CD4-positive, alpha-beta T cell treated with Interleukin-15 for 4 hours (primary cell): ENCODE results near the gene ATXN1L.
"Not testable (repeated sequence)": the region's sequence is repeated elsewhere in the genome, so short reads cannot be mapped to it uniquely, and the experiment has no call there.

Experiments
- DNase-seq: peaks from one replicate; pipeline ENCODE4 v3.0.0-alpha.2; 2020; ENCODE audit warnings: low spot score

Gene ATXN1L

DNA sequence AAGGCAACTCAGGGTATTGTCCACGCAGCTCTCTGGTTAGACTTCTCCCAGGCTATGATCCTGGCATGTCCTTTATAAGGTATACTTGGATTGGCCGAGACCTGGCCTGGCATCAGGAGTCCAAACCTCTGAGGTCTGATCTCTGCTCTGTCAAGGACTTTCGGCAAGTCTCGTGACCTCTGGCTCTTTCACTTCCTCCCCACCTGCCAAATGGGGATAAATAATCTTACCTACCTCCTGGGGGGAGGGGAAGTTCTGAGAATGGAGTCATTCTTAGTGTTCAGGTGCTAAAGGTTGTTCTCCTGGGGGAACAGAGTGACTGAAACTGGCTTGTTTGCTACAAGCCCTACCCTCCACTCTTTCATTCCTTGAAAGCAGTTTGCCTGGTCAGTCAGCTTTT lies 7.6 kb downstream of the ATXN1L start:
- no peak for DNase-seq

DNA sequence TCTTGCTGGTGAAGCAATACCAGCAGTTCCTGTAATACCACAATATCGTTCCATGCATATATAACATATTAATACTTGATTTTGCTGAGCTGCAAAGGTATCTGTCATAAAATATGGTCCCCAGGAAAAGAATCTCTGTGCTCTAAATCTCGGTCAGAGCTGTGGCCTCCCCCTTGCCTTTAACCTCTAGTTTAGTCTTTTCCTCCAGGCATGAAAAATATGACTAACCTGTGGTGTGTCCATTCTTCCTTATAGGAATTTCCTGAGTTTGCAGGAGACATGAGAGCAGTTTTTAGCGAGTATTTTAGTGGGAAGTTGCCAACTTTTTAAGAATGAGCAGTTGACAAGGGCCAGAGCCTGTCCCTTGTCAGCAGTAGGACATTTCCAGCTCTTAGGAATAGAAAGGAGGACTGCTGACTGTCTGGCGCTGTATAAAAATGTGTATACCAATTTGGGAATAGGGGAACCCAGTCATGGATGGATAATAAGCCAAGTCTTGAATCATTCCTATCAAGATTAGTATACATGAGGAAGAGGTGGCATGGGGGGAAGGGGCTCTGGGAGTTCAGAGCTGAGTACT lies 8.7 kb downstream of the ATXN1L start:
- DNase-seq = no peak

DNA sequence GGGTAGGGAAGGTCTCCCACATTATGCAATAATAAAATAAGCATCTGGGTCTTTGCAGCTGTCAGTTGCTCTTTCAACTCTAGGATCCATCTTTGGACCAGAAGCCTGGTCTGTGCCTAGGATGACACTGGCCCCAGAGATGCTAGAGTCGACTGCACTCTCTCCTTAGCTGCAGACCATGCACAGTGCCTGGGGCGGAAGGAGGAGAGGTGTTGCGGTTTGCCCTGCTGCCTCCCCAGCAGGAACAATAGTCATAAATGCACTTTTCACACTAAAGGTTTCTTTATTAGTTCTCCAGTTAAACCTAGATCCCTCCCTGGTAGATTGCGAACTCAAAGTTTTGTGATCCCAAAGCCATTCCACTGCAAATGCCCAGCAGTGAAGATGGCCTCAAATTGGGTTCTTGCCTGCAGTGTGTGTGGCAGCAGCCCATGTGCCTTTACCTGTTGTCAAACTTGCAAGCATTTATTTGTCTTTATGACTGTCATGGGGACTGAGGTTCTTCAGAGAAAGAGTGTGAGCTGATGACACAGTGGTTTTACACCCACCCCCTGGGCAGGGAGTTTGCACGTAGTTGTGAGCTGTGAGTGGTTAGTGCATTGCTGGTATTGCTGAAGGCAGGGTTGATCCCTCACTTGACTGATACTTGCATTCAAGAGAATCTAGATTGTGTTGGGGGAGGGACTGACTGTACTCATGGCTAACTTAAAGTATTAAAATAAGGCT lies 10.3 kb downstream of the ATXN1L start:
- peak; percentile 60 for DNase-seq

DNA sequence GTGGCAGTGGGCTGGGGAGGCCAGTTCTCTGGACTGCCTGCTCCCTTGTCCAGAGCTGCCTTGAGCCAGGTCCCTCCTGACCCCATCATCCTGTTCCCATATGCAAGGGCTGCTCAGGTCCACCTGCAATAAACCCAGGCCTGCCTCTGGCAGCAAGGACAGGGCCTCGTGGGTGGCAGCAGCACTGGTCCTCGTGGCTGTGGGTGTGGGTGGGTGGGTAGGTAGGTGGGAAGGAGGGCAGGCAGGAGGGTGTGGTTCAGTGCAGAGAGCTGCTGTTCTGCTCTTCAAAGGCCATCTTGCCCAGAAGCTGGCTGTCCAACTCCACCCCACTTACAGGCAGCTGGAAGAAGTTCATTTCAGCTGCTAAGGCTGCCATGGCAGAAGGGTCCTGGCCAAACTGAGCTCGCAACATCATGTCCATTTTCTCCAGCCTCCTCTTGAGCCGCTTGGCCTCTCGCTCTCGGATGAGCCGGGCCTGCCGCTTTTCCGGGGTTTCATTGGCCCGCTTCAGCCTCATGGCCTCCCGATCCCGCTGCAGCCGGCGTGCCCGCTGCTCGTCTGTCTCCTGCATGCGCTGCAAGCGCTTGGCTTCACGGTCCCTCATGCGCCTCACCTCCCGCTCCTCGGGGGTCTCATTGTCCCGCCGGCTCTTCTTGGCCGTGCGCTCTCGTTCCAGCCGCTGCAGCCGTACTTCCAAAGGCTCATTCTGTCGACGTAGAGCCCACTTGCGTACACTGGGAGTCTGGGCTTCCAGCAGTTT lies 14.2 kb downstream of the ATXN1L start:
- no peak for DNase-seq

DNA sequence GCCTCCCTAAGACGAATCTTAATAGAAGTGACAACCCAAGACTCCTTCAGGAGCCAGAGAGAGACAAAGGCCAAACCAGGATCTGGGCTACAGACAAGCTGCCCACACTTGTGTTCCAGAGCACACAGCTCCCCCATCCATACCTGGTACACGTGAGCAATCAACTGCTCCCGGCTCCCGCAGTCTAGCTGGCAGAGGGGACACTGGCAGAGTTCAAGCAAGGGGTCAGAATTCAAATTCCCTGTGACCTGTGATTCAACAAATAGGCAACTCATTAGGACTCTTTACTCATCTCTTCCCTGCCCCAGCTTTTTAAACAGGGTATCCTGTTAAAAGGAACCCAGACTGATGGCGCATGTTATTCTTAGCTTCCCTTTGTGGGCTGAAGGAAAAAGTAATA lies 18.2 kb downstream of the ATXN1L start:
- no peak for DNase-seq

DNA sequence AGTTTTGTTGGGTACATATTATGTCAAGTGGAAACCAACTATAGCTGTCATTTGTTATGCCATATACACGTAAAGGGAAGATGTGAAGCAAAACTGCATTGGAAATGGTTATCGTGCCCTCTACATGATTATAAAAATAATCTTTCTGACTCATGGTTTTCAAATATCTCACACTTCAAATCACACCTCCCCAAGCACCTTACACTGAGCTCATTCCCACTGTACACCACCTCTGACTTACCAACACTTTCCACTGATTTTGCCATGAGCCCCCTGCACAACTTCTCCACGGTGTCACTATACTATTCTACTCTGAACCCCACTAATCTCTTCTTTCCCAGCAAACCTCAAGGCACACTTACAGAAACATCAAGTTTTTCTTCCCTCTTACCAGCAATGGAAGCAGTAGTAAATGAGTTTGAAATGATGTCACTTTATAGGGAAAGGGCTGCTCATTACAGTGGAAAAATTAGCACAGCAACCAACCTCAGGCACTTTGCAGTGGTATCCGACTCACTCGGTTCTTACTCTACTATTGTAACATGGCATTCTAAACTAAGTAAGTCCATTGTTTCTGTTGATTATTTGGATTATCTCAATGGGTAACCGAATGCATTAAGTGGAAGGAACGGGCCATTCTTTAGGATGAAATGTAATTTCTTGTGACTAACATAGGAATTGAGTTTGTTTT lies 19.5 kb downstream of the ATXN1L start:
- DNase-seq = no peak

DNA sequence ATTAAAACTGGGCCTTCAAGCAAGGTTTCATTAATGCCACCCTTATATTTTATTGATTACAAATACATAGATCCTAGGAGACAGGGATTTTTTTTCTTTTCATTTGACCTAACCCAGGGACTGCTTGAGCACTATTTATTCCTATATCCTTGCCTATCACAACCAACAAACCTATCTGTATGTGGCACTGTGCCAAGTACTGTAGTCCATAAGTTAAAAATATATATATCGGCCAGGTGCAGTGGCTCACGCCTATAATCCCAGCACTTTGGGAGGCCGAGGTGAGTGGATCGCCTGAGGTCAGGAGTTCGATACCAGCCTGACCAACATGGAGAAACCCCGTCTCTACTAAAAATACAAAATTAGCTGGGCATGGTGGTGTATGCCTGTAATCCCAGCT lies 21.4 kb downstream of the ATXN1L start:
- DNase-seq = not testable (repeated sequence)

DNA sequence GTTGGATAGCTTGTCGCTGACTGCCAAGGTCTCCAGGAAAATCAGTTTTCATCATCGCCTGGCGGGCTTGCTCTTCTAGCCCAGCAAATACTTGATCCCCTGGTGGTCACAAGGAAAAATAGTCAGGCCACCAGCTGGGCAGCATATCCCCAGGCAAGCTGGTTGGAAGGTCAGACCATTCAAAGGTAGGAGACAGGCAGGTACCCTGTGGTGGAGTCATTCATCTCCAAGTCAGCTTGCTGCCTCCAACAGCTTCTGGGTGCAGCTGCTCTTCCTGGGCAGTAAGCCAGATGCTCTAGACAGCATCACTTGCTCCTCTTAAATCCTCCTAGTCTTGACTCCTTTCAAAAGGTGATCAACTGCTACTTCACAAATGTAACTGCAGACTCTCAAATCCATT lies 22.2 kb downstream of the ATXN1L start:
- DNase-seq = no peak

DNA sequence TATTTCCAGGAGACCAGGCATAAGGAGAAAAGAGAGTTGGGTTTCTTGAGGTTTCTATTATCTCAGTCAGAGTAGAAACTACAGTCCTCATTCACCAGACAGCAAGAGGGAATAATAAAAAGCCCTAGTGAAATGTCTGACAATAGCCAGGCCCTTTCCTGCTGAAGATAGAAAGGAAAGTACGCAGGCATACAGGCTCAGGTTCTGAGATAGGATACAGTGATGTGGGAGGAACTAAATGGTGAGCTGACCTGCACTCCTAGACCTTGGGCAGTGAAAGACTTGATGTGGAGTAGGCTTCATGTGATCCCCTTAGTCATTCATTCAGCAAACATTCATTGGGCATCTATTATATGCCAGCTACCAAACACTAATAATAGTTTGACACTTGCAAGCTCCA lies 23.3 kb downstream of the ATXN1L start:
- no peak for DNase-seq

DNA sequence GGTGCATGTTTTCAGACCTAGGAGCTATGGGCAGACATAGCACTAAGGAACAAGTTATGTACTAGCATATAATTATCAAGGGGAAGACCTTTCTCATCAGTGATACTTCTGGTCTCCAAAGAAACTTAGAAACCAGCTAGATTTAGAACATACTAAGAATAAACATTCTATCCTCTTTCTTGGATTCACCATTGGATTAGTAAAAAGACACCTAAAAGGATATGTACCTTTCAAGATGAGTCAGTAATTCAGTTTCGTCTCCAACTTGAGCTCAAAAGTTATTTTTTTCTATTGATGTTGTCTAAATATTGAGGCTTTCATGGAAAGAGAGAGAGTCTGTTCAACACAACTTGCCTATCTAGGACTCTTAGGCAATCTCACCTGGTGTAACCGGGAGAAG lies 25.0 kb downstream of the ATXN1L start:
- DNase-seq = no peak

DNA sequence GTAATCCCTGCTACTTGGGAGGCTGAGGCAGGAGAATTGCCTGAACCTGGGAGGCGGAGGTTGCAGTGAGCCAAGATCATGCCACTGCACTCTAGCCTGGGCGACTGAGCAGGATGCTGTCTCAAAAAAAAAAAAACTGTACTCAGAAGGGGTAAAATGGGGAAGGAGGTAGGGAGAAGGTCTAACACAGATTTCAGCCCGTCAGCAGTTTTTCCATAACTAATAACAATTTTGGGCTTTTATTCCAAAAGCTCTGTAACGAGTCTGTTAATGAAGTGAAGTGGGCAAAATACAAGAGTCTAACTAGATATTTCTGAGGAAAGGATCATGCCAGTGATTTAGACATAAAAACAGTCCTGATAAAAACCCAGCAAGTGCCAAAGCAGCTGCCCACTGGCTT lies 27.4 kb downstream of the ATXN1L start:
- DNase-seq = no peak

DNA sequence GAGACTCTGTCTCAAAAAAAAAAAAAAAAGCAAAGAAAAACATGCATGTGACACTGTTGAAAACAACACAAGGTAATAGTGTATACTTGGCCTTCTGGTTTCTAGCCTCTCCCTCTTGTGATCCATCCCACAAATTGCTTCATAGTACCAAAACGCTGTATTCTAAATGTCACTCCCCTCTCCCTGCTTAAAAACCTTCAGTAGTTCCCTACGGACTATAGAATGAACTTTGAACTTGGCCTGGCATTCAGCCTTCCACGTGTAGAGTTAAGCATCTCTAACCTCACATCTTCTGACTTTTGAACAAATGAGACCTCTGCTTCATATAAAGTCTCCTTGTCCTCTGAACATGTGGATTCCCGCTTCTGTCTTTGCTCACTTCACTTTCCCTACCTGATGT lies 33.1 kb downstream of the ATXN1L start:
- no peak for DNase-seq

DNA sequence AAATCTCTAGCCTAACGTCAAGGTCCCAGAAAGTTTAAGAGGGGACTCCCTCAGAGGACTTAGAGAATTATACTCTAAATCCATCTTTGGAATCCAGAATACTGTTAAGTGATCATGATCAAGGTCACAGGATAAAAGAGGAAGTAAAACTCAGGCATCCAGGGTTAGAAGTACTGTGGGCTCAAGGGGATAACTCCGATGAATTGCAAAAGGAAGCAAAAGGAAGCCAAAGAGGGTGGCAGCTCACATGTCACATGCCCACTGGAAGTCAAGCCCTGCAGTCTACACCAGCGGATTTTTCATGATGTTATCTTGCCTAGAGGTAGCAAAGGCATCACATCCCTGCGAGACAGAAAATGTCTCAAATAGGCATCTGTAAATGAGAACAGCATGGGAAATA lies 34.4 kb downstream of the ATXN1L start:
- no peak for DNase-seq

DNA sequence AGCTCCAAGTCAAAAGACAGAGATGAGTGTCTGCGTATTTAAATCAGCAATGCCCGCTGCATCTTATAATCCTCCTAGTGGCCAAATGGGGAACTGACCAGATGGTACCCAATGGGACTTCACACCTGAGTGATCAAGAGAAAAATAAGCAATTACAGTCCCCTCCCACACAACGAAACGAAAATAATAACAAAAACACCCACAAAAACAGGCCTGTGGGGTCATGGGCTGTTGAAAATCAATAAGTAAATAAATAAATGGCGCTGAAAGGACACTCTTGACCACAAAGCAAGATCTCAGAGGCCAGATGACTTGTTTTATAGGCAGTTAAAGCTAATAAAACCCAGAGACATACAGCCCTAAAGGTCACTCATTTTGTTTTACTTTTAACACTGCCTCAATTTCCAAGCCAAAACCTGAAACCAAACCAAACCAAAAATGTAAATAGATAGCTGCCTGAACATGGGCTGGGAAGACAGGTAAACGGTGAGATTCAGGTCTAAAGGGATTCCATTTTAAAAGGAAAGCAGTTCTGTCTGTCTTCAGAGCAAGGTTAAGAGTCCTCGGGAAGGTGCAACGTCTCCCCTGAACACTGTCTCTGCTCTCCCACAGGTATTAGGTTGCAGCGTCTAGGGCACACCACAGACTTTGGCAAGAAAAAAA lies 36.9 kb downstream of the ATXN1L start:
- DNase-seq = peak; percentile 91

DNA sequence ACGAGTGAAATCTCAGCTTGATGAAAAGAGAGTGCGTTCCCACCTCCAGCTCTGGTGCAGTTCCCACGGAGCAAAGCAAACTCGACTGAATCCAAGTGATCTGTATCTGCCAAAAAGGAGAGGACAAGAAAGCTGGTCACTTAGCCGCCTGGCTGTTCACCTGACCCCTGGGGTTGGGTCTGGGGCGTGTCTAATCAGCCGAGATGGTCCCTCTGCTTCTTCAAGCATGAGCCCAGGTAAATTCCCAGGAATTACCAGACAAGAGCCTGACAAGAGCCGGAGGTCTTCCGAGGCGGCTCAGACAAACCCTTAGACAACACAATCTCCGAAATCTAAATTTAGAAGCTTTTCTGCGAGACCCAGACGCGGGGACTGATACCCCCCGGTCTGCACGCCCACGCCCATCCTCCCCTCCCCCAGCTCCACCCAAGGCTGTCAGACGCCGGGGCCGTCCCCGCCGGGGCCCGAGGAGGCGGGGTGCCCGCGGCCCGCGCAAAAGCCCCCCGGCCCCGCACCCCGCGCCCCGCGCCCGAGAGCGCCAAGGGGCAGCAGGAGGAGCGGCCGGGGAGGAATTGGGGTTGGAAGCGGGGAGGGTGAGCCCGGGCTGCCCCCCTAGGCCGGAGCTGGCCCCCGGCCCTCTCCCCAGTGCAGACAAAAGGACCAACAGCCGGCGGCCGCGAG lies 37.5 kb downstream of the ATXN1L start:
- DNase-seq = peak; percentile 49

DNA sequence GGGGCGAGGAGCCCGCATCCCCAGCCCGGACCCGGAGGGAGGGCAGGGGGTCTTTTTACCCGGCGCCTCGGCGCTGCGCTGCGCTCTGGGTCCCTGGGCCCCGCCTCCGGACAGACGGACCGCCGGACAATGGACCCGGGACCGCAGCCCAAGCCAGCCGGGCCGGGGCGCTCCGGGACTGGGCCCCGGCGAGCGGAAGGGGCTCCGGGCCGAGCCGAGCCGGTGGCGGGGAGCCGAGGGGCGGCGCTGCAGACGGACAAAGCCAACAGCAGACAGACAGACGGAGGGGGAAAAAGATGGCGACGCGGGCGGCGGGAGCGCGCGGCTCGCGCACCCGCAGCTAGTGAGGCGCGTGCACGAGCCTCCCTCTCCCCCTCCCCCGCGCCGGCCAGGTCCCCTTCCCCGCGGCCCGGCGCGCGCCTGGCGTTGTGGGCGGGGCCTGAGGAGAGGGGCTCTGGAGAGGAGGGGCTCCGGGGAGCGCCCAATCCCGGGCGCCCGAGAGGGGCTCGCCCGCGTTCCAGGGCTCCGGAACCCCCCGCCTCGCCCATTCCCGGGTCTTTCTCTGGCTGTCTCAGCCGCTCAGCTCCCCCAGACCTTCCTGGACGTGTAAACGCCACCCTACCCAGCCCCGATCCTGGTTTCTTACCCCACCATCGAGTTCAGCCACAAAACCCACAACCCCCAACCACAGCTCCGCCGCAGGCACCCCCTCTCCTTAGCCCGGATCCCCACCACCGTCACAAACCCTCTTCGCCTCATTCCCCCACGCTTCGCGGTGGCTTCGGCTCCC lies 38.3 kb downstream of the ATXN1L start, which contains the start of gene ZNF821:
Gene ZNF821 (minus strand): TSS at position 334 of the 790 bp plus-strand sequence. CDS start 4,236 bp downstream, outside the sequence.
- peak; percentile 61 for DNase-seq

DNA sequence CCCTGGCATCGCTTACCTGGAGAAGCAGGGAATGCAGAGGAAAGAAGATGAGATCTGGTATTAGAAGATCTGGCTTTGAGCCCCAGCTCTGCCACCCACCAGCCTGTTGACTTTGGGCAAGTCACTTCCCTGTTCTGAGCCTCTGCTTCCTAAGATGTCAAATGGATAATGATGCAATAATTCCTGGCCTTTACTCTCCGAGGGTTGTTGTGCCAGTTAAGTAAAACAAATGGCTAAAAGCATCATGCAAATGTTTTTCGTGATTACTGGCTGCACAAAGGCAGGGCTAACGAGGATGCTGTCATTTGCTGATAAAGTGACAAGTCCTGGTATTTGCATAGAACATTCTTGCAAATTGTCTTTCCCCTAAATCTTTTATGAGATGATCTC lies 39.5 kb downstream of the ATXN1L start:
- DNase-seq = no peak

DNA sequence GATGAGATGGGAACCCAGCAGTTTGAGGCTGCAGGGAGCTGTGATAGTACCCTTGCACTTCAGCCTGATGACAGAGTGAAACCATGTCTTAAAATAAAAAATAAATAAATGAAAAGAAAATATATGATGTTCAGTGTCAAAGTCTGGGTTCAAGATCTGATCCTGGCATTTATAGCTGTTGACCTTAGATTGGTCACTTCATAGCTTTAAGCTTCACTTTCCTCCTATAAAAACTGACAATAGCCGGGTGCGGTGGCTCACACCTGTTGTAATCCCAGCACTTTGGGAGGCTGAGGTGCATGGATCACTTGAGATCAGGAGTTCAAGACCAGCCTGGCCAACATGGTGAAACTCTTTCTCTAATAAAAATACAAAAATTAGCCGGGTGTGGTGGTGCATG lies 43.4 kb downstream of the ATXN1L start:
- no peak for DNase-seq

DNA sequence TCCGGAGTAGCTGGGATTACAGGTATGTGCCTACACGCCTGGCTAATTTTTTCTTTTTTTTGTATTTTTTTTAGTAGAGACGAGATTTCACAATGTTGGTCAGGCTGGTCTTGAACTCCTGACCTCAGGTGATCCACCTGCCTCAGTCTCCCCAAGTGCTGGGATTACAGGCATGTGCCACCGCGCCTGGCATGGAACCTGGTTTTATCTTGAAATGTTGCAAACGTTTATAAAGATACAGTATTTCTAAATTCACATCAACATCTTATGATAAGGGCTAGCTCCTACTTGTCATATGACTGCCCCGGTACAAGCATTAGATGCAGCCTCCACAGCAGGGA lies 48.1 kb downstream of the ATXN1L start:
- no peak for DNase-seq

DNA sequence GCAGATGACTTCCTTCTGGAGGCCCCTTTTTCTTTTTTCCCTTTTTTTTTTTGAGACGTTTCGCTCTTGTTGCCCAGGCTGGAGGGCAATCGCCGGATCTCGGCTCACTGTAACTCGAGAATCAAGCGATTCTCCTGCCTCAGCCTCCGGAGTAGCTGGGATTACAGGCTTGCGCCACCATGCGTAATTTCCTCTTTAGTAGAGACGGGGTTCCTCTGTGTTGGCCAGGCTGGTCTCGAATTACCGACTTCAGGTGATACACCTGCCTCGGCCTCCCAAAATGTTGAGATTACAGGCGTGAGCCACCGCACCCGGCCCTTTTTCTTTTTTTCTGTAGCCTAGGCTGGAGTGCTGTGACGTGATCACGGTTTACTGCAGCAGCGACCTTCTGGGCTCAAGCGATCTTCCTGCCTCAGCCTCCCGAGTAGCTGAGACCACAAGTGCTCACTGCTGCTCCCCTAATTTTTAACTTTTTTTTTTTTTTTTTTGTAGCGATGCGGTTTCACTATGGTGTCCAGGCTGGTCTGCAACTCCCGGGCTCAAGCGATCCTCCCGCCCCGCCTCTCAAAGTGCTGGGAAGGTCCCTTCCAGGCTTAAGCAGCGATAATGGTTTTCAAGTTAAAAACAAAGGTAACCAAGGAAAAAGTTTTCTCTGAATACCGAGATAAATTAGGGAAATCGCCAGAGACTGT lies 48.6 kb downstream of the ATXN1L start:
- peak; percentile 42 for DNase-seq
